Activated CD4-positive, CD25-positive, alpha-beta regulatory T cell (primary cell): Measurements from ENCODE around the gene KCND1.
A peak's percentile ranks its signal among the peaks of the same experiment; 100 is the strongest.
"Not testable (repeated sequence)": the region's sequence is repeated elsewhere in the genome, so short reads cannot be mapped to it uniquely, and the experiment has no call there.

Experiments
- DNase-seq, 4 experiments: peaks; one replicate each; lab custom pipeline; 2025; lab: John Stamatoyannopoulos, UW

KCND1 gene

GRCh38 chrX:48971249-48972219 is at the start of gene KCND1:
KCND1 (minus strand) TSS chrX:48971844; CDS start chrX:48970271, 1,573 bp downstream.
- no peak for DNase-seq

GRCh38 chrX:49019599-49020249 is 48.1 kb upstream of the KCND1 start:
- DNase-seq: no peak

- no peak for DNase-seq
Observed at GRCh38 chrX:49019050-49019449, 47.4 kb upstream of the KCND1 start.

- DNase-seq: no peak
Observed at GRCh38 chrX:49003696-49004095, 32.1 kb upstream of the KCND1 start.

GRCh38 chrX:49002091-49002935 is 30.7 kb upstream of the KCND1 start, which contains the start of gene GRIPAP1:
GRIPAP1 (minus strand) TSS chrX:49002264; CDS start chrX:49002229, 35 bp downstream.
- DNase-seq: peak; percentile 45 to 67 (median 60)

- DNase-seq: no peak
Observed at GRCh38 chrX:49001521-49002090, 30.0 kb upstream of the KCND1 start.

GRCh38 chrX:49000636-49001035 is 29.0 kb upstream of the KCND1 start:
- DNase-seq: no peak

- no peak for DNase-seq
Observed at GRCh38 chrX:48999030-48999429, 27.4 kb upstream of the KCND1 start.

GRCh38 chrX:48998391-48998790 is 26.7 kb upstream of the KCND1 start:
- no peak for DNase-seq

GRCh38 chrX:48997865-48998264 is 26.2 kb upstream of the KCND1 start:
- DNase-seq: no peak

- DNase-seq: no peak
Observed at GRCh38 chrX:48997455-48997854, 25.8 kb upstream of the KCND1 start.

- DNase-seq: no peak
Observed at GRCh38 chrX:48996969-48997368, 25.3 kb upstream of the KCND1 start.

- DNase-seq: no peak
Observed at GRCh38 chrX:48992341-48992740, 20.7 kb upstream of the KCND1 start.

- no peak for DNase-seq
Observed at GRCh38 chrX:48989483-48989882, 17.8 kb upstream of the KCND1 start.

- no peak for DNase-seq
Observed at GRCh38 chrX:48983896-48984295, 12.3 kb upstream of the KCND1 start.

GRCh38 chrX:48983081-48983480 is 11.4 kb upstream of the KCND1 start:
- DNase-seq: no peak

GRCh38 chrX:48981178-48981577 is 9.5 kb upstream of the KCND1 start:
- no peak for DNase-seq

- not testable (repeated sequence) for DNase-seq
Observed at GRCh38 chrX:48980341-48980740, 8.7 kb upstream of the KCND1 start.

GRCh38 chrX:48978226-48978625 is 6.6 kb upstream of the KCND1 start:
- no peak for DNase-seq

GRCh38 chrX:48976086-48976485 is 4.4 kb upstream of the KCND1 start:
- DNase-seq: no peak

GRCh38 chrX:48975541-48975940 is 3.9 kb upstream of the KCND1 start:
- no peak for DNase-seq

- no peak for DNase-seq
Observed at GRCh38 chrX:48975041-48975440, 3.4 kb upstream of the KCND1 start.
